ENCODE results near the gene KLHL29. TPM values are rescaled to one million over a fixed set of nuclear protein-coding genes. Genes with fewer than 3 reads are reported as not detected.

Gene KLHL29
- total RNA-seq, 1 experiment from 2014 or later = 4.3 TPM

DNA sequence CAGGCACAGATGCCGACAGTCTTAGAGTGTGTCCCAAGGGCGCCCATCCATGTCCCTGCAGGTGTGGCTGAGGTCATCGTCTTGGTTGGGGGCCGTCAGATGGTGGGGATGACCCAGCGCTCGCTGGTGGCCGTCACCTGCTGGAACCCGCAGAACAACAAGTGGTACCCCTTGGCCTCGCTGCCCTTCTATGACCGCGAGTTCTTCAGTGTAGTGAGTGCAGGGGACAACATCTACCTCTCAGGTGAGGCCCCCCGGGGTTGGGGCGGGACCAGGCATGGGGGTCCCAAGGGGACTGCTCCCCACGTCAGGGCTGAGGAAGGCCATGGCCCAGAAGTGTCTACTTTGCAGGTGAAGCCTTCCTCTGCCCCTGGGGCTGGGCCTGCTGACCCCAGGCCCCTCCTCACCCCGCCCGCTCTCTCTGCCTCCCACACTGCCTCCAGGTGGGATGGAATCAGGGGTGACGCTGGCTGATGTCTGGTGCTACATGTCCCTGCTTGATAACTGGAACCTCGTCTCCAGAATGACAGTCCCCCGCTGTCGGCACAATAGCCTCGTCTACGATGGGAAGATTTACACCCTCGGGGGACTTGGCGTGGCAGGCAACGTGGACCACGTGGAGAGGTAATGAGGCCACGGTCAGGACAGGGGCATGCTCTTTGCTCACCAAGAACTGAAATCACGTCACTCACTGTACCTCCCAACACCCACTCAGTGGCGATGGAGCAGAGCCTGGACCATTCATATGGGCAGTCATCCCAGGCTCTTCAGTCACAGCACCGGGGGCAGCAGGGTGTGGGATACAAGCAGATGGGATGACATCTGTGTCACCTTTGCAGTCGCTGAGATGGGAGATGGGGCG is 311.1 kb downstream of the KLHL29 start:
- DNase-seq (ENCODE audit: extremely low read depth, low read depth) = no peak

DNA sequence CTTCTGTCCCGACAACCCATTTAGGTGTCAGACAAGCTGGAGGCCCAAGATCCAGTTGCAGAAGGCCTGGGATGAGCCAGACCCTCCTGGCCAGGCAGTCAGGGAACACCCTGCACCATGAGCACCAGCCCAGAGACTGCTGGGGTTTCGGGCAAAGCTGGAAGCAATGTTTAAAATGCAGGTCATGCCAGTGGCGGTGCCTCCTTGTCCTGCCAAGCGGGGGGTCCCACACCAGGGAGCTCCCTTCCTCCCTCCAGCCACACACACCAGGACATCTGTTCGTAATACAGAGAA is 311.7 kb downstream of the KLHL29 start:
- DNase-seq (ENCODE audit: extremely low read depth, low read depth) = no peak

DNA sequence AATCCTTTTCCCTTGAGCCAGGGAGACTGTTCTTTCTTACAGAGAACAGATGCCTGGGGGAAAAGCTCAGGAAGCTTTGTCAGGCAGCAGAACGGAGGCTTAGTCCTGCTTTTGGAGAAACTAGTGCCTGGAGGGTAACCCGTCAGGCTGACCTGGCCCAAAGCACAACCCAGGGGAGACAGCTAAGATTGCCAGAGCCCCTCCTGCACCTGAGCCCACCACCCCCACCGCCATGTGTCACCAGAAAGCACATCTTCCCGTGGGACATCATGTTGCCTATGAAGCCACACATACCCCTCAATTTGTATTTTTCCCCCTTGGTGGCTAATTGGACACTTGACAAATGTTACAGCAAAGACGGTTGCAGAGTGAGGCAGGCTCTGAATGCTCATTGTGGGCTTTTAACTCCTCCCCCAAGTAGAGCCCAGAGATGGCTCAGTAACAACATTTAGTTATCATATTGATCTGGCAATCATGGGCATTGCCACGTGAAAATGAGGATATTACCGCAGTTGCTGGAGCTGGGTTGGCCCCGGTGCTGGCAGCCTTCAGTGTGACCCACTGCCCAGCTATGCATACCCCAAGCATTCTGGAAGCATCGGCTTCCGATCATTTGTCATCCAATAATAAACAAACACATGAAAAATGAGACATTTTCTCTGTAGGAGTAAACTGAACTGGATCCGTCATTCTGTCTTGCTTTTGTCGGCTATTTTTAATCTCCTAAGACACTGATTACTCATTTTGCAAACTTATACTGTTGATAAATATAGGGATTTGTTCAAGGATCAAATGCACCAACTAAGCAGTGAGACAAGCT is 312.5 kb downstream of the KLHL29 start:
- no peak for DNase-seq (ENCODE audit: extremely low read depth, low read depth)

DNA sequence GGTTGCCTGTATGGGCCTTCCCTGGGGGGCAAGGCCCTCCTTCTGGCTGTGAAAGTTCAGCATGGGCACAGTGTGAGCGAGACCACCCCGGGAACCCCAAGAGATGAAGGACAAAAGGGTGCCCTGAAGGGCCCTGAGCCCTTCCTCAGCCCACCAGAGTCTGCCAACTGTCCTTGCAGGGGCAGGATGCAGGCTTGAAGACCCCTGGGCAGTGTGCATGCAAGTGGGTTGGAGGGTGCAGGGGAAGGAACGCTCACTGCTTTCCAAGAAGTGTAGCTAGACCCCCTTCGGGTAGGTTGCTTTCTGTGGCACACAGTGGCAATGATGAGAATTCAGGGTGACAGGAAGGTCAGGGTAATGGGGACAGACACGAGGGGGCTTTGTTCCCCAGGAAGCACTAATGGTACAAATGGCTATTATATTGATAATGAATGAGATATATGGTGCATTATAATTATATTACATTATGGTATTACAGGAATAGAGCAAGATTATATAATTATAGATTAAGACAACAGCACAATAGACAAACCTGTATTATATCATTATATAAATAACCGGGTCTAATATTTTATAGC is 313.2 kb downstream of the KLHL29 start:
- no peak for DNase-seq (ENCODE audit: extremely low read depth, low read depth)

DNA sequence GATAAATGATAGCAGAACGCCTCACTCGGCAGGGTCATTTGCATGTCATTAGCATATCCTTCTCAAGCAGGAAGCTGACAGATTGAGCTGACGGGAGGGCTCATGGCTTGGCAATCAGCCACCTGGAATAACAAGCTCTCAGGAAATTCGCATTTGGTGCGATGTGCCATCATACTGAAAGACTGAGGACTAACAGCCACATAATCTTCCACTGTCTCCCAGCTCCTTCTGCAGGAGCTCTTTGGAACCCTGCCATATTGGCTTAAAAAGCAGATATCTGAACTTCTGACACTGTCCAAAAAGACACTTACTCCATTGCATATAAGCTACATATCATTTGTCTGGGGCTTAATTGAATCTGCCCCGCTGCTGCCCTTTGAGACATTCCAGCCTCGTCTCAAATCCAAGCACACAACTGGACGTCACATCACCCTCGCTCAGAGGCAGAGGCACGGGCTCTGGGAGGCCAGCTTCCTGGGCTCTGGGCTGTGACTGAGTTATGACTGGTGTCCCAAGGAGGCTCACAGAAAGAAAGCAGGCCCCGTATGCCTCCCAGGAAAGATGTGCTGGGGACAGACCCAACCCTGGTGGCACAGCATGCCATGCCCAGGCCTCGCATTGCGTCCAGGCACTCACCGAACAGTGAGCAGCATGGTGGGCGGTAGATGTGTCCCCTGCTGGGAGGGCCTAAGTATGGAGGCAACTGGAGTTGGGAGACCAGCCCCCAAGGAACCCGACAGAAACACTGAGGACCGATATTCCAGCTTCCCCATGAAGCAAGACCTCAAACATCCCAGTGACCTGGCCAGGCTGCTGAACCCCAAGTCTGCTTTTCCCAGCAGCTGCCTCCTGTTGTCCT is 314.0 kb downstream of the KLHL29 start:
- DNase-seq (ENCODE audit: extremely low read depth, low read depth) = no peak

DNA sequence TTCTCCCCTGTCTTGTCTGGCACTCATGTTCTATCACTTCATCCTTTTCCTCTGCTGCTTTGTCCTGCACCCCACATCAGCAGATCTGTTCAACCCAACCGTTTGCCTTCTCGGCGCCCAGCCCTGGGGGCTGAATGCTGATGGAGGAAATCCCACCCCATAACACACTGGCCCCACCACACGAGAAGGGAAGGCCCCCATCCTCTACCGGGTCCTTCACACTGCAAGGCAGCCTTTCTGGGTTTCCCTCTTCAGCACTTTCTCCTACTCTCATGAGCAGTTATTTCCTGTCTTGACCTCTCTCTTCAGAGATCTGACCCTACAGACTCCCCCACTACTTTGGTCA is 314.6 kb downstream of the KLHL29 start:
- DNase-seq (ENCODE audit: extremely low read depth, low read depth) = no peak

DNA sequence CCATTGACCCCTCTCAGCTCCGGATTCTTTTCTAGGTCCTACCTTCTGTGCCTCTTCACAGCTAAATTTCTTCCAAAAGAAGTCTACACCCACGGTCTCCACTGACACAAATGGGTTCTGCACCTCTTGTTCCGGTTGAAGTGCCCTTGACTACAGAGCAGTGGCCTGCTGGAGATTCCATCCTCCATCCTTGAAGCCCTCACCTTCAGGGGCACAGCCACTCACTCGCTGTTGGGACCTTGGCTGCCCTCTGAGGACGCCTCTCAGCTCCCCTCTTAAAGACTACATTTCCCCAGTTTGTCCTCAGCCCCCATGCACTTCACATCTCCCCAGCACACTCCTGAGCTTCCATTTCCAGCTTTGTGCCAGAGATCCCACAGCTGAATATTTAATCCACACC is 315.6 kb downstream of the KLHL29 start:
- no peak for DNase-seq (ENCODE audit: extremely low read depth, low read depth)

DNA sequence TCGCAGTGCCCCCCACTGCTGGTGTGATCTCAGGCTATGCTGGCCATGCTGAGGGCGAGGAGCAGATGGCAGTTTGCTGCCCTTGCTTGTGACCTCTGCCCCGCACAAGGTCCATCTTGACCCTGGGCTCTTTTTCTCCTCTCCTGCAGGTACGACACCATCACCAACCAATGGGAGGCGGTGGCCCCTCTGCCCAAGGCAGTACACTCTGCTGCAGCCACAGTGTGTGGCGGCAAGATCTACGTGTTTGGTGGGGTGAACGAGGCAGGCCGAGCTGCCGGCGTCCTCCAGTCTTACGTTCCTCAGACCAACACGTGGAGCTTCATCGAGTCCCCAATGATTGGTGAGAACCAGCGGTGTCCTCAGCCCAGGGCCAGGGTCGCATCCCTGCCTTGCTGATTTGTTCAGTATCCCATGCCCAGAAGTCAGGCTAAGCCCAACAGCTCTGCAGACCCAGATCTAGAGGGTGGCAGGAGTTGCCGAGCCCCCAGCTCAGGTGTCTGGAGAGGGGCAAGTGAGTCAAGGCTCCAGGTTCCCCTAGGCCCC is 318.1 kb downstream of the KLHL29 start:
- DNase-seq (ENCODE audit: extremely low read depth, low read depth) = no peak

DNA sequence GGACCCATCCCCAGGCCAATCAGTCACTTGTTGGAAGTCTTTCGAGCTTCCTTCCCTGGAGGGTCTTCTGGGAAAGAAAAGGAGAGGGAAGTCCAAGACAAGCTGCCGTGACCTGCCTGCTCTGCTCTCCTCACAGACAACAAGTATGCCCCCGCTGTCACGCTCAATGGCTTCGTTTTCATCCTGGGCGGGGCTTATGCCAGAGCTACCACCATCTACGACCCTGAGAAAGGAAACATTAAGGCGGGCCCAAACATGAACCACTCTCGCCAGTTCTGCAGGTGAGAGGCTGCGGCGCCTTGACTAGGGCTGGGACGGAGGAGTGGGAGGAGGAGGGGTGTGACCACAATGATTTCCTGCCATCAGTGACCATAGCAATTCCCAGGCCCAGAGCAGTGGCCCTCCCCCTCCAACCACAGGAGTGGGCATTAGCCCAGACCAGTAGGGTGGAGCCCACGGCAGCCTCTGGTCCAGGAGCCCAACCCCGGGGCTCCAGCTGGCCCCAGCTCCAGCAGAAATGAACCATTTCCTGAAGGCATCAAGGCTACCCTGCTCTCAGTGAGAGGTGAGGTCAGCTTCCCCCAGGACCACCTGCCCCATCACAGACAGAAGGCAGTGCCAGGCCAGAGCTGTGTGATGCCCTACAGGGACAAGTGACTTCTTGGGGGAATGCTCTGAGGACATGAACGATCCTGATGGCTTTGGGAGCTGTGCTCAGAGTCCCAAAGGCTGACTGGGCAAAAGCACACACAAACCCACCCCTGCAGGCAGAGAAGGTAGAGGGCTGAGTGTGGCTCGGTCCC is 318.8 kb downstream of the KLHL29 start:
- DNase-seq (ENCODE audit: extremely low read depth, low read depth) = no peak

DNA sequence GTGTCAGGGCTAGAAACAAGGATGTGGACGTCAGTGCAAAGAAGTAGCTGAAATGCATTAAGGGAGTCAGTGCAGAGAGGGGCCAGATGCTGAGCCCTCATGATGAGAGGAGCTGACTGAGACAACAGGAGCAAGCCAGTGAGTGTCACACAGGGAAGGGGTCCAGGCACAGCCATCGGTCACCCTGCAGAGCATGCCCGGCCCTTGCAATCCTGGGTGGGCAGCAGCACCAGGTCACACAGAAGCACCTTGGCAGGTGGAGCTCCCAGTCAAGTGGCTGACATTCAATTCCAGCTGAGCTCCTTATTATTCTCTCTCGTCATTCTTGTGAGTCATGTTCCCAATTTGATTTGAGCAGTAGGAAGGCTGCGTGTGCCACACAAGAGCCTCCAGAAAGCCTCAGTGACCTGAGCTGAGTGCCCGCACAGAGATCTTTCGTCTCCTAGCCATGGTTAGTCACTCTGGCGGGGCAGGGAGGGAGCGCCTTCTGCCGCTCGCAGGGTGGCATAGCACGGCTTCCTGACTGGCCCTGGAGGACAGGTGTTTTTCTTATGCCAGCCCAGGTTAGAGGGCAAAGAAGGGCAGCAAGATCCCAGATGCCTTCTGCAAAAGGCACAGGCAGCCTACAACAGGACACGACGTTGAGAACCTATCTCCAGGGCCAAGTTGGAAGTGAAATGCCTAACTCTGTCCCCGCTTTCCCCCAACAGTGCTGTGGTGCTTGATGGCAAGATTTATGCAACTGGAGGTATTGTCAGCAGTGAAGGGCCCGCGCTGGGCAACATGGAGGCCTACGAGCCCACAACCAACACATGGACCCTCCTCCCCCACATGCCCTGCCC is 321.0 kb downstream of the KLHL29 start:
- no peak for DNase-seq (ENCODE audit: extremely low read depth, low read depth)

DNA sequence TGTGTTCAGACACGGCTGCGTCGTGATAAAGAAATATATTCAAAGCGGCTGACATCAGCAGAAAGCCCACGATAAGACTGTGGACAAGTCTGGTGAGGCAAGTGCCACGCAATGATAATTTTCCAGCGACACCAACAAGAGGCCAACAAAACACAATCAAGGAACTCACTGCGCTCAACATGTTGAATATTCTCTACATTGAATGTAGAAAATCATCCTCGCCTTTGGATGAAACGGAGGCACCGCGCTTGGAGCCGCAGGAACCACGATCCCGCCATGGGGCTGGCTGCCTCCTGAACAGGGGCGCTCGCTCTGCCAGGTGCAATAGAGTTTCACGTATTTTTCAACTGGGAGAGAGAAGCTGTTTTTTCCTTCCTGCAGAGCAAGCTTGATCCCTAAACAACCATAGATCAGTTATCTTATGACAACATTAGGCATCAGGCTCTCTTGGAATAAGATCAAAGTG is 321.7 kb downstream of the KLHL29 start:
- DNase-seq (ENCODE audit: extremely low read depth, low read depth) = no peak

DNA sequence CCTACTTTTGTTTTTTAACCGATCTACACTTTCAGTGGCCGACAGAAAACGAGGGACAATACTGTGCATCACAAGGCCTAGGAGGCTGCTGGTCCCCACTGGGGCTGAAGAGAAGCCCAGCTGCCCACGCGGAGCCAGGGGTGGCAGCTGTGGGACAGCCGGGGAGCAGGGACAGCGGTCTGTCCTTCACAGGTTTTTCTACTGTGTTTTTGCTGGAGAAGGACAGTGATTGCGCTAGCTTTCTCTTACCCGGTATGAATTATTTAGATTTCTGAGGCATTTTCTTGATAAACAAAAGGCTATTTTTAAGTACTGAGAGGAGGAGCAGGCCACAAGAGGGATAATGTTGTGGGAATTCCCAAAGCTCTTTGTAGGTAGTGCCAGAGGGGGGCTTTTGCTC is 322.1 kb downstream of the KLHL29 start:
- no peak for DNase-seq (ENCODE audit: extremely low read depth, low read depth)

DNA sequence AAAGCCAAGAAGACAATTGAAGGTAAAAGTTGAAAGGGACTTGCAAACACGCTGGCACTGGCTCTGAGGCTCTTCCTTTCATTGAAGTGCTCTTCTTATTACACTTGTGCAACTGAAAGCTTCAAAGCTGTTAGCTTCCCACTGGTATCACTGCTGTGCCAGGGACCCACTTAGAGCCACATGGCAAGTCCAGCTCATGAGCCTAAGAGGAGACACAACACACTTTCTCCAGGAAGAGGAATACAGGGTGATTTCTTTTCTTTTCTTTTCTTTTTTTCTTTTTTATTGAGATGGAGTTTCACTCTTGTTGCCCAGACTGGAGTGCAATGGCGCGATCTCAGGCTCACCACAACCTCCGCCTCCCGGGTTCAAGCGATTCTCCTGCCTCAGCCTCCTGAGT is 323.8 kb downstream of the KLHL29 start:
- DNase-seq (ENCODE audit: extremely low read depth, low read depth) = no peak

DNA sequence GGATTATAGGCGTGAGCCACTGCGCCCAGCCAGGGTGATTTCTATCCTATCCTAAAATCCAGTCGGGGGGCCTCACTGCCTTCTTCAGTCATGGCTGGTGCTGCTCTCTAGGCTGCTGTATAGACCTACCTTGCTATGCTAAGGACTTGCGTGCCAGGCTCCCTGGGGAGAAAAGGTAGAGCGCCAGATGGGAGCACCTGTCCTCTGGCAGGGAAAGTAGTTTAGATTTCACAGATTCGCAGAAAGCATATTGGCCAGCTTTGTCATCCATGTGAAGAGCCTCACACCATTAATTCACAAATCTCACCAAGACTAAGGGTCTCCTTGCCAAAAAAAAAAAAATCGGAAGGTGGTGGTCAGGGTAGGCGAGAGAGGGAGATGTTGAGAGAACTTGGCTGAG is 324.3 kb downstream of the KLHL29 start:
- no peak for DNase-seq (ENCODE audit: extremely low read depth, low read depth)

DNA sequence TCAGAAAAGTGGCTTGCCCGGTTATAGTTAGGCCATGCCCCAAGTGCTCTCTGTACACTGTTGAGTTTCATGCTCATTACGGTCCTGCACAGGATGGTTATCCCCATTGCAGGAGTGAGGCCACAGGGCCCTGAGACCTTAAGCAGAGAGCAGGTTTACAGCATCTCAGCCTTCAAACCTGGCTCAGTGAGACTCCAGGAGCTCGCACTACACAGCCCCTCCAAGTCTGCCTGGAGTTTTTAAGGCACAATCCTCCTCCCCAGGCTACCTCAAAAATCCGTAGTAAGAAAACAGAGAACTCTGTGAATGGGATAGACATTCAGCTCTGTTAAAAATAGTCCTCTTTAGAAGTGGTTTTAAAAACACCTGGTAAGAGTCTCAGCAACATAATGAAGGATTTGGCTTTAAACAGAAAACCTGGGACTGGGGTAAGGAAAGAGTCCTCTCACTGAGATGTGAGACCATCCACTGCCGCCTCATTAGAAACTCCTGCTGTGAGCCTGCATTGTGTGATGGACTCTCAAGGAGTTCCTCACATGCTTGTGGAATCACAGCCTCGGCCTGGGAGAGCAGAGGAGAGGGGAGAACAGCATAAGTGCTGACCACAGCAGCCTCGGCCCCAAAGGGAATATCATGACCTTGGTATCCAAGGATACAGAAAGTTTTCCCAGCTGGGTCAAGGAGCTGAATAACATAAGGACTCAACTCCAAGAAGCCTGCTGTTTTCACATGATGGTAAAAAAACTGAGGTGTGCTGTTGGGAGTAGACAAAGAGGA is 327.2 kb downstream of the KLHL29 start:
- DNase-seq (ENCODE audit: extremely low read depth, low read depth) = no peak

DNA sequence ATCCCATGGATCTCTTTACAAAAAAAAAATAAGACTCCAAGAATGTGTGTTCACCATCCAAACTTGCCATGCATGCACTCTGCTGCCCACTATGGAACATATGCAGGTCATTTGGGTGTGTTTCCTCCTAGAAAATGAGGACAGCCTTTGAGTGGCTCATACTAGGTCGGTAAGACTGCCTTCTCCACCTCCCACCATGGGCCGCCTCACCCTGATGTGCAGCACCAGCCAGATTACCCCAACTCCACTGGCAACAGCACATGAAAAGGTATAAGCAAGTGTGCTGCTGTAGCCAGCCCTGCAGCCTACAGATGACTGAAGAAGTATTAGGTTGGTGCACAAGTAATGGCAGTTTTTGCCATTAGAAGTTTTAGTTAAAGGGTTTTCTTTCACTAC is 327.8 kb downstream of the KLHL29 start:
- no peak for DNase-seq (ENCODE audit: extremely low read depth, low read depth)

DNA sequence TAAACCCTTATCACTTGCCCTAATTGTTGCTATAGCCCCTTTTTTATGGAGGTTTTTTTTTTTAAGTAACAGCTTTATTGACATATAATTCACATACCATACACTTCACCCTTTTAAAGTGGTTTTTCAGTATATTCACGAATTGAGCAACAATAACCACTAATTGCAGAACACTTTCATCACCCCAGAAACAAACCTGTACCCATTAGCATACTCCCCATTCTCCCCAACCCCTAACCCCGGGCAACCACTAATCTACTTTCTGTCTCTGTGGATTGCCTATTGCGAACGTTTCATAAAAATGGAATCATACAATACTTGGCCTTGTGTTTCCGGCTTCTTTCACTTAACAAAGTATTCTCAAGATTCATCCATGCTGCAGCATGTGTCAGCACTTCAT is 328.4 kb downstream of the KLHL29 start:
- no peak for DNase-seq (ENCODE audit: extremely low read depth, low read depth)
